Liver (tissue), 9 donors: ENCODE results near the gene PGAP6. TPM values are rescaled to one million over a fixed set of nuclear protein-coding genes. Genes with fewer than 3 reads are reported as not detected.
A peak's percentile ranks its signal among the peaks of the same experiment; 100 is the strongest.

Experiments used
- DNase-seq: peaks from one replicate; pipeline ENCODE4 v3.0.0-alpha.2; 2017; ENCODE audit warnings: low spot score
- H3K27ac ChIP-seq, 2 donors: one replicate each; pipeline ENCODE4 v1.7.0; 2013; ENCODE audit warnings: inconsistent platforms in 2 of 2, low read length in 2 of 2, control low read depth in 1 of 2, low read depth in 1 of 2, mild to moderate bottlenecking in 1 of 2
- H3K27me3 ChIP-seq, 4 donors: one replicate each; pipeline versions ENCODE4 v1.6.1 to v1.7.0; 2013; ENCODE audit warnings: low read length in 3 of 4, inconsistent platforms in 1 of 4, mild to moderate bottlenecking in 1 of 4, moderate library complexity in 1 of 4; ENCODE audit not compliant: control insufficient read depth in 4 of 4, insufficient read depth in 4 of 4
- H3K36me3 ChIP-seq, 4 donors: one replicate each; pipeline versions ENCODE4 v1.6.1 to v1.7.0; 2013; ENCODE audit warnings: low read length in 3 of 4, mild to moderate bottlenecking in 3 of 4, low read depth in 1 of 4, moderate library complexity in 1 of 4; ENCODE audit not compliant: control insufficient read depth in 4 of 4, insufficient read depth in 3 of 4
- H3K4me1 ChIP-seq, 4 donors: one replicate each; pipeline versions ENCODE4 v1.6.1 to v1.7.0; 2013; ENCODE audit warnings: low read length in 3 of 4, mild to moderate bottlenecking in 3 of 4, moderate library complexity in 1 of 4; ENCODE audit not compliant: control insufficient read depth in 4 of 4, insufficient read depth in 4 of 4
- H3K4me3 ChIP-seq, 3 donors: one replicate each; pipeline versions ENCODE4 v1.6.1 to v1.7.0; 2013; ENCODE audit warnings: low read length in 3 of 3, control low read depth in 1 of 3, low read depth in 1 of 3, mild to moderate bottlenecking in 1 of 3
- H3K9ac ChIP-seq, 2 donors: one replicate each; pipeline ENCODE4 v1.7.0; 2013; ENCODE audit warnings: low read length in 2 of 2, mild to moderate bottlenecking in 2 of 2, moderate library complexity in 2 of 2, control low read depth in 1 of 2, low read depth in 1 of 2
- H3K9me3 ChIP-seq, 4 donors: one replicate each; pipeline versions ENCODE4 v1.6.1 to v1.7.0; 2013; ENCODE audit warnings: low read length in 3 of 4; ENCODE audit not compliant: control insufficient read depth in 4 of 4
- EGR1 ChIP-seq, 2 donors: IDR thresholded peaks; 2 replicates each; pipeline ENCODE4 v1.6.1; 2016 to 2018; ENCODE audit warnings: antibody characterized with exemption in 2 of 2, low read depth in 2 of 2
- FOXA2 ChIP-seq: IDR thresholded peaks from 2 replicates; pipeline ENCODE4 v1.6.1; 2016; ENCODE audit warnings: antibody characterized with exemption
- GABPA ChIP-seq, 2 donors: IDR thresholded peaks in 1 of 2; conservative IDR thresholded peaks in 1 of 2; 2 replicates each; pipeline ENCODE4 v1.6.1; 2016; ENCODE audit warnings: antibody characterized with exemption in 2 of 2, mild to moderate bottlenecking in 1 of 2, moderate library complexity in 1 of 2
- HNF4A ChIP-seq, 2 donors: conservative IDR thresholded peaks; 2 replicates each; pipeline ENCODE4 v1.6.1; 2016; ENCODE audit warnings: antibody characterized with exemption in 2 of 2, mild to moderate bottlenecking in 2 of 2
- JUND ChIP-seq, 2 donors: IDR thresholded peaks; 2 replicates each; pipeline ENCODE4 v1.6.1; 2016; ENCODE audit warnings: antibody characterized with exemption in 2 of 2
- NR2F2 ChIP-seq: IDR thresholded peaks from 2 replicates; pipeline ENCODE4 v1.6.1; 2016; ENCODE audit warnings: antibody characterized with exemption
- RAD21 ChIP-seq, 2 donors: IDR thresholded peaks; 2 replicates each; pipeline ENCODE4 v1.6.1; 2016; ENCODE audit warnings: antibody characterized with exemption in 2 of 2, mild to moderate bottlenecking in 2 of 2
- RXRA ChIP-seq, 2 donors: IDR thresholded peaks; 2 replicates each; pipeline ENCODE4 v1.6.1; 2017 to 2018; ENCODE audit warnings: antibody characterized with exemption in 2 of 2, mild to moderate bottlenecking in 1 of 2
- SP1 ChIP-seq: IDR thresholded peaks from 2 replicates; pipeline ENCODE4 v1.6.1; 2018; ENCODE audit warnings: antibody characterized with exemption, mild to moderate bottlenecking
- YY1 ChIP-seq: IDR thresholded peaks from 2 replicates; pipeline ENCODE4 v1.6.1; 2016; ENCODE audit warnings: antibody characterized with exemption, mild to moderate bottlenecking
- WGBS: extraction: QIAGEN DNeasy Blood & Tissue Kit; methylation state at CpG from one replicate; pipeline ENCODE4 v1.1.7; 2013; 5-methylcytosine and 5-hydroxymethylcytosine counted together
- polyA plus RNA-seq, 2 donors: library from polyadenylated mRNA; stranded (reverse) in 1 of 2; unstranded in 1 of 2; fragments of 200-250 nt in 1 of 2; fragments of >200 nt in 1 of 2; fragmentation: Nextera tagmentation in 1 of 2; extraction: Ambion mirVana in 1 of 2; gene quantifications; one replicate each; pipeline versions ENCODE4 v1.2.1 to v1.2.3, GENCODE V29; 2013 to 2015
- total RNA-seq, 2 donors: library from RNA; depleted of rRNA; stranded (reverse); fragments of >200 nt; gene quantifications; one replicate each; pipeline ENCODE4 v1.2.3, GENCODE V29; 2014
- TF ChIP-seq, protein P1 (sequence below): fragments of 150-350 bp; IDR thresholded peaks from 2 replicates; pipeline ENCODE4 v1.5.1; 2017; ENCODE audit warnings: improper control_type of control experiment, low read depth, low read length; ENCODE audit not compliant: missing input control
- TF ChIP-seq, protein P2 (sequence below): IDR thresholded peaks from 2 replicates; pipeline ENCODE4 v1.6.1; 2016; ENCODE audit warnings: antibody characterized with exemption, mild to moderate bottlenecking
- donor health status: healthy.
- donor health status: healthy.
- donor health status: healthy.
- donor health status: healthy.
- donor health status: healthy.

Gene PGAP6
- total and polyA plus RNA-seq, 4 donors: 18.9 to 50.5 (median 38.0) TPM

DNA sequence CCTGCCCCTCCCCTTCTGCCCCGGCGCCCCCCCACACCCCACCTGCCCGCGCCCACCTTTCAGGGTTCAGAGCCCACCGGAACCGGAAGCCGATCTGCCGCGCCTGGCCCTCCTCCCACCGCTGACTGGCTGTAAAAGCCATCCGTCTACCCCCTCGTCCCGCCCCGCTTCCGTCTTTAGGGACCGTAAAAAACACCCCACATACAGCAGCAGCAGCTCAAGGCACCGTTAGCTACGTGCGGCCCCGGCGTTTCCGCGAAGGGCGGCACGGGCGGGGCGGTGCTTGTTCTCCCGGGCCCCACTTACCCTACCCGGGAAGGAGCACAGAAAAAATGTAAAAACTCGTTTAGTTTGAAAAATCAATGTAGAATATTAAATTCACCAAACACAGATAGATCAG lies 11.3 kb downstream of the PGAP6 start, which contains the start of gene MRPL28:
MRPL28 (minus strand) TSS at position 96 of the 400 bp plus-strand sequence. CDS start 320 bp downstream, outside the sequence.
- under 1% methylated on average over 30 of the region's 30 CpGs for WGBS
- Histone ChIP-seq H3K36me3 (peaks cover 2 to 42% (median 13%) of the 10 kb centered on the region in 4 donors), H3K27me3 (no peaks in the 10 kb centered on the region), H3K9me3 (no peaks in the 10 kb centered on the region), H3K9ac (peak within 1 kb of the TSS in 1 of 2 donors; percentile 16), H3K27ac (no peak within 1 kb of the TSS), H3K4me3 (peak within 1 kb of the TSS in 2 of 3 donors; percentile 58 to 73), H3K4me1 (peaks cover 4 to 18% (median 15%) of the 10 kb centered on the region in 4 donors)
- TF ChIP-seq, protein P1, sequence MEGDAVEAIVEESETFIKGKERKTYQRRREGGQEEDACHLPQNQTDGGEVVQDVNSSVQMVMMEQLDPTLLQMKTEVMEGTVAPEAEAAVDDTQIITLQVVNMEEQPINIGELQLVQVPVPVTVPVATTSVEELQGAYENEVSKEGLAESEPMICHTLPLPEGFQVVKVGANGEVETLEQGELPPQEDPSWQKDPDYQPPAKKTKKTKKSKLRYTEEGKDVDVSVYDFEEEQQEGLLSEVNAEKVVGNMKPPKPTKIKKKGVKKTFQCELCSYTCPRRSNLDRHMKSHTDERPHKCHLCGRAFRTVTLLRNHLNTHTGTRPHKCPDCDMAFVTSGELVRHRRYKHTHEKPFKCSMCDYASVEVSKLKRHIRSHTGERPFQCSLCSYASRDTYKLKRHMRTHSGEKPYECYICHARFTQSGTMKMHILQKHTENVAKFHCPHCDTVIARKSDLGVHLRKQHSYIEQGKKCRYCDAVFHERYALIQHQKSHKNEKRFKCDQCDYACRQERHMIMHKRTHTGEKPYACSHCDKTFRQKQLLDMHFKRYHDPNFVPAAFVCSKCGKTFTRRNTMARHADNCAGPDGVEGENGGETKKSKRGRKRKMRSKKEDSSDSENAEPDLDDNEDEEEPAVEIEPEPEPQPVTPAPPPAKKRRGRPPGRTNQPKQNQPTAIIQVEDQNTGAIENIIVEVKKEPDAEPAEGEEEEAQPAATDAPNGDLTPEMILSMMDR: no peak
- TF ChIP-seq GABPA (IDR thresholded peaks at IDR 0.05 in 1 of 2, conservative IDR thresholded peaks at IDR 0.05 in 1 of 2) (peak; percentile 91 to 95), RXRA (IDR thresholded peaks at IDR 0.05) (peak in 1 of 2 donors; percentile 12), SP1 (peak; percentile 79), FOXA2 (no peak), EGR1 (IDR thresholded peaks at IDR 0.05; ENCODE audit: low read depth in 2 of 2) (no peak), YY1 (no peak), RAD21 (IDR thresholded peaks at IDR 0.05) (no peak)
- TF ChIP-seq, protein P2, sequence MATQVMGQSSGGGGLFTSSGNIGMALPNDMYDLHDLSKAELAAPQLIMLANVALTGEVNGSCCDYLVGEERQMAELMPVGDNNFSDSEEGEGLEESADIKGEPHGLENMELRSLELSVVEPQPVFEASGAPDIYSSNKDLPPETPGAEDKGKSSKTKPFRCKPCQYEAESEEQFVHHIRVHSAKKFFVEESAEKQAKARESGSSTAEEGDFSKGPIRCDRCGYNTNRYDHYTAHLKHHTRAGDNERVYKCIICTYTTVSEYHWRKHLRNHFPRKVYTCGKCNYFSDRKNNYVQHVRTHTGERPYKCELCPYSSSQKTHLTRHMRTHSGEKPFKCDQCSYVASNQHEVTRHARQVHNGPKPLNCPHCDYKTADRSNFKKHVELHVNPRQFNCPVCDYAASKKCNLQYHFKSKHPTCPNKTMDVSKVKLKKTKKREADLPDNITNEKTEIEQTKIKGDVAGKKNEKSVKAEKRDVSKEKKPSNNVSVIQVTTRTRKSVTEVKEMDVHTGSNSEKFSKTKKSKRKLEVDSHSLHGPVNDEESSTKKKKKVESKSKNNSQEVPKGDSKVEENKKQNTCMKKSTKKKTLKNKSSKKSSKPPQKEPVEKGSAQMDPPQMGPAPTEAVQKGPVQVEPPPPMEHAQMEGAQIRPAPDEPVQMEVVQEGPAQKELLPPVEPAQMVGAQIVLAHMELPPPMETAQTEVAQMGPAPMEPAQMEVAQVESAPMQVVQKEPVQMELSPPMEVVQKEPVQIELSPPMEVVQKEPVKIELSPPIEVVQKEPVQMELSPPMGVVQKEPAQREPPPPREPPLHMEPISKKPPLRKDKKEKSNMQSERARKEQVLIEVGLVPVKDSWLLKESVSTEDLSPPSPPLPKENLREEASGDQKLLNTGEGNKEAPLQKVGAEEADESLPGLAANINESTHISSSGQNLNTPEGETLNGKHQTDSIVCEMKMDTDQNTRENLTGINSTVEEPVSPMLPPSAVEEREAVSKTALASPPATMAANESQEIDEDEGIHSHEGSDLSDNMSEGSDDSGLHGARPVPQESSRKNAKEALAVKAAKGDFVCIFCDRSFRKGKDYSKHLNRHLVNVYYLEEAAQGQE: no peak
- peak; percentile 97 for DNase-seq

DNA sequence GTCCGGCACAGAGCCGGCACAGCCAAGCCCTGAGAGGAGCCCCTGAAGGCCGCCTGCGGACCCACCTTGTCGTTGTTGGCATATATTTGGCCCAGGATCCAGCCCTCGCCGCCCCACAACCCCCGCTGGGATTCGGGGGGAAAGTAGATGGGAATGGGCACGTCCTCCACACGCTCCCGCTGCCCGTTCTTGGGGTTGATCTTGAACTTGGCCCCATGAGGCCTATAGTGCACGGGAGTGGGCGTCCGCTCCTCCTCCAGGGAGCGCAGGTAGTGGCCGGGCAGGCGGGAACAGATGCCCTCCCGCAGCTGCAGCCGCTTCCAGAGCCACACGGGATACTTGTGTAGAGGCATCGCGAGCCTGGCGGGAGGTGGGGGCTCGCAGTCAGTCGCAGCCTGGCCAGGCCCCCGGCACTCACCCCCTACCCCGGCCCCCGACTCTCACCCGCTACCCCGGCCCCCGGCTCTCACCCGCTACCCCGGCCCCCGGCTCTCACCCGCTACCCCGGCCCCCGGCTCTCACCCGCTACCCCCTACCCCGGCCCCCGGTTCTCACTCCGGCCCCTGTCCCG lies 11.8 kb downstream of the PGAP6 start:
- peaks cover 2 to 39% (median 11%) of the 10 kb centered on the region in 4 donors for H3K36me3 ChIP-seq

DNA sequence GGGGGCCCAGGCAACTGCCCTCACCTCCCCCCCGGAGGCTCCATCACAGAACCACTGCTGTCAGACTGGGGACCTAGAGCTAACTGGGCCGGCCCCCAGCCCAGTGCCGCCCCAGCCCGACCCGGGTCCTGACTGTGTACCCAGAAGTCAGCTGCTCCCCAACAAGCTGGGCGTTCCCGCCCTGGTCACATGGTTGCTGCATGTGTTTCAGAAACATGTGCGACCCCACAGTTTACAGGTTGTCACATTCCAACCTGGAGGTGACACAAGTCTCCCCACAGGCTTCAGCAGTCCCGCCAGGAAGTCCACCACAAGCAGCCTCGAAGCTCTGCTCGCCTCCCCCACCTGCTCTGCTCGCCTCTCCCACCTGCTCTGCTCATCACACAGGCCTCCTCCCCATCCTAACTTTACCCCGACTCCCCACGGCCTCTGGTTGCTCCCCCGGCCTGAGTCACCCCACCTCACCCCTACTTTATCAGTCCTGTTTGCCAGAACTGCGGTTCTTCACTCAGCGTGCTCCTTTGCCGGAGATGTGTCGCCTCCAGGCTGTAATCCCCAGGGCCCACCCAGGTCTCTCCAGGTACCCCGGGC lies 12.4 kb downstream of the PGAP6 start:
- H3K4me3 ChIP-seq: no peak overlapping the region
- H3K27me3 ChIP-seq: no peaks in the 10 kb centered on the region
- H3K9ac ChIP-seq: no peak overlapping the region
- H3K36me3 ChIP-seq: peaks cover 0 to 33% (median 9%) of the 10 kb centered on the region in 4 donors
- no peak for DNase-seq
- WGBS: 93% methylated on average over 20 of the region's 20 CpGs
- TF ChIP-seq NR2F2: no peak
- TF ChIP-seq JUND (IDR thresholded peaks at IDR 0.05): no peak
- TF ChIP-seq SP1: no peak
- no peak for TF ChIP-seq HNF4A (conservative IDR thresholded peaks at IDR 0.05)
- H3K4me1 ChIP-seq: peaks cover 4 to 18% (median 15%) of the 10 kb centered on the region in 4 donors
- no peak overlapping the region for H3K27ac ChIP-seq
- no peaks in the 10 kb centered on the region for H3K9me3 ChIP-seq

More for the DNA sequence above, 11.8 kb downstream of the PGAP6 start:
- DNase-seq: no peak
- H3K9me3 ChIP-seq: no peaks in the 10 kb centered on the region
- no peak for TF ChIP-seq RXRA (IDR thresholded peaks at IDR 0.05)
- H3K4me3 ChIP-seq: peak overlapping the region in 2 of 3 donors; percentile 58 to 73
- H3K27ac ChIP-seq: no peak overlapping the region
- no peak overlapping the region for H3K9ac ChIP-seq
- no peaks in the 10 kb centered on the region for H3K27me3 ChIP-seq
- 31% methylated on average over 44 of the region's 44 CpGs for WGBS
- H3K4me1 ChIP-seq: peaks cover 4 to 18% (median 15%) of the 10 kb centered on the region in 4 donors
